Activated T-cell treated with anti-CD3 and anti-CD28 coated beads, Interleukin-2, amount 50 U/mL, for 24 hours (primary cell): ENCODE results near the gene MYL7.

Experiments
- DNase-seq: peaks from one replicate; pipeline ENCODE4 v3.0.0-alpha.2; 2020
- H3K27ac Mint-ChIP-seq: 2 replicates; pipeline ENCODE4 v1.8.0; 2020; ENCODE audit warnings: mild to moderate bottlenecking, mixed read lengths
- H3K27me3 Mint-ChIP-seq: 2 replicates; pipeline ENCODE4 v1.8.0; 2020; ENCODE audit warnings: mixed read lengths
- H3K36me3 Mint-ChIP-seq: 2 replicates; pipeline ENCODE4 v1.8.0; 2020; ENCODE audit warnings: low read depth, mixed read lengths
- H3K4me1 Mint-ChIP-seq: 2 replicates; pipeline ENCODE4 v1.8.0; 2020; ENCODE audit warnings: low read depth, mixed read lengths
- H3K4me3 Mint-ChIP-seq: 2 replicates; pipeline ENCODE4 v1.8.0; 2020; ENCODE audit warnings: mild to moderate bottlenecking, moderate library complexity, mixed read lengths
- H3K9me3 Mint-ChIP-seq: 2 replicates; pipeline ENCODE4 v1.8.0; 2020; ENCODE audit warnings: mixed read lengths

Gene MYL7

DNA sequence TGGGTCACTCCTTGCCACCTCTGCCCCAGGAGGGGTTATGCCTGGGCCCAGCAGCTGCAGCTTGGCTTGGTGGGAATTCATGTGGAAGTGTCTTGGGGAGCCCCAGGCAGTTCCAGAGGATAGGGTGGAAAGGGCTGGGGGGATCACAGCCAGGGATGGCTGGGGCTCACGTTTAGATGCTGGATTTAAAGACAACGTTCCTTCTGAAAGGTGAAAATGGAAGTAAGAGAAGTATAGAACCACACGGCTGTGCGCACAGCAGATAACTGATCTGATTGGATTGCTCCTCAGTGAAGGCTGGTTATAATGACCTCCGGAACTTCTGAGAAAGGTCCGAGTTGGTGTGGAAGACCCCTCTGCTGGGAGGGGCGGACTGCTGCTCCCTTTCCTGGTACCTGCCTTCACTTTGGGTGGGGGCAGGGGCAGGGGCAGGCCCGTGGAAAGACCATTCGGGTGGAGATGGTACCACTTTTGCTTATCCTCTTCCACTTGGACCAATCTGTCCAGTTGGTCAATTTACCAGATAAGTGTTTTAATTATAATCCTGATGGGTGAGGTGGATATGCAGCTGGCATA, 7.9 kb upstream of the MYL7 start:
- no peak overlapping the region for H3K4me3 Mint-ChIP-seq
- H3K36me3 Mint-ChIP-seq: no peaks in the 10 kb centered on the region
- H3K9me3 Mint-ChIP-seq: no peaks in the 10 kb centered on the region
- DNase-seq: no peak
- H3K4me1 Mint-ChIP-seq: peaks cover 10% of the 10 kb centered on the region
- H3K27me3 Mint-ChIP-seq: peaks cover 6% of the 10 kb centered on the region
- no peak overlapping the region for H3K27ac Mint-ChIP-seq

GRCh38 chr7:44148166-44148565, 7.0 kb upstream of the MYL7 start:
- Mint-ChIP-seq H3K27ac (no peak overlapping the region), H3K36me3 (no peaks in the 10 kb centered on the region), H3K4me3 (no peak overlapping the region), H3K27me3 (peaks cover 6% of the 10 kb centered on the region), H3K9me3 (no peaks in the 10 kb centered on the region), H3K4me1 (peaks cover 10% of the 10 kb centered on the region)
- no peak for DNase-seq

- DNase-seq: peak; percentile 17
- Mint-ChIP-seq H3K9me3 (no peaks in the 10 kb centered on the region), H3K27me3 (peaks cover 6% of the 10 kb centered on the region), H3K27ac (no peak overlapping the region), H3K36me3 (no peaks in the 10 kb centered on the region), H3K4me3 (no peak overlapping the region), H3K4me1 (peaks cover 10% of the 10 kb centered on the region)
Observed at GRCh38 chr7:44147026-44147991, 6.2 kb upstream of the MYL7 start.

DNA sequence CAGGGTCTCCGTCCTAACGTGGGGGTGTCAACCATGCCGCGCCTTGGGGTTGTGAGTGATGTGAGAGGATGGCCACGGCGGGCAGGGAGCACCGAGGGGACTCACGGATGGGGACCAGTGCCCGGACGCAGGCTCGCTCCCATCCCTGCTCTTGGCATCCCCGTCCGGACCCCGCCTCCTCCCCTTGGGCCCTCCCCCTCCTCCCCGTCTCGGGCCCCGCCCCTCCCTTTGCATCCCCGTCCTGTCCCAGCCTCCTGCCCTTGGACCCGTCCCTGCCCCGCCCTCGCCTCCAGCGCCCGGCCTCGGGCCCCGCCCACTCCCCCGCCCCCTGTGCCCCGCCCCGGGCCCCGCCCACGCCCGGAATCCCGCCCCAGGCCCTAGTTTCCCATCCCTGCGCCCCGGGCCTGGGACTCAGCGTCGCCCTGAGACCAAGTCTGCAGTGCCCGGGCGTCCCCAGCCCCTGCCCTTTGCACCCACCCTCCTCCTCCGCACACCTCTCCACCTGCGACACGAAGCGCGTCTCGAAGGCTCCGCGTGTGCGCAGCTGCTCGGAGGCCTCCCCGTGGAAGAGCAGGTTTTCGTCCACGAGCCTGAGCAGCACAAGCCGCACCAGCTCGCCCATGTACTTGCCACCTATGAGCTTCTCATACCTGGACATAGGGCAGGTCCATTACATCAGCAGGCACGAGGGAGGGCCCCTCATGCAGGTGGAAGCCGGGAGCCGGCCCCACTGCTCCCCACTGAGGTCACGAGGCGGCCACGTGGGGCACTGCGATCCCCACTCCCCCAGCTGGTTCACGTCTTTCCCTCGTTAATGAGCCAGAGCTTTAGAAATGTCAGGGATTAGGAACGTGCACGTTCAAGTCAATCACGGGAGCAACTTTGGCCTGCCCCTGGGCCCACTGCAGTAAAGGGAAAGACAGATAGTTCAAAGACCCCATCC, 5.1 kb upstream of the MYL7 start:
- DNase-seq: peak; percentile 83
- H3K4me1 Mint-ChIP-seq: peaks cover 10% of the 10 kb centered on the region
- peaks cover 6% of the 10 kb centered on the region for H3K27me3 Mint-ChIP-seq
- no peaks in the 10 kb centered on the region for H3K36me3 Mint-ChIP-seq
- H3K4me3 Mint-ChIP-seq: peak overlapping the region; percentile 68
- no peaks in the 10 kb centered on the region for H3K9me3 Mint-ChIP-seq
- H3K27ac Mint-ChIP-seq: no peak overlapping the region

DNA sequence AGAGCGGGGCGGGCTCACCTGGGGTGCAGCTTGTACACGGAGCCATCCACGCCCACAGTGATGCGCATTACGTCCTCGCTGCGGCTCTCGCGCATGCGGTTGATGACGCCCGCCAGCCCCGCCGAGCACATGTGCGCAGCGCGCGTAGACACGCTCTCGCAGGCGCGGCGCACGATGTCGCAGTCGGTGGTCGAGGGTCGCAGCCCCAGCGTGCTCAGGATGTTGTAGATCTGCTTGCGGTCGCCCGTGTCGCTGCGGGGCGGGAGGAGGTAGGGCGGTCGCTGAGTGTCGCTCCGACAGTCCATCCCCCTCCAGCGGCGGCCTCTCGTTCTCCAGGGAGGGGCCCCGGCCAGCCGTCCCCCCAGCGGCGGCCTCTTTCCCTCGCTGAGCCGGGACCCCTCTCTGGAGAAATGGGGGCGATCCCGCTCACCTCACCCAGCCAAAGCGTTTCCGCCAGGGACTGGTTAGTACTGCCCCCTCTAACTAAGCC, 4.4 kb upstream of the MYL7 start:
- peak; percentile 77 for DNase-seq
- Mint-ChIP-seq H3K9me3 (no peaks in the 10 kb centered on the region), H3K27ac (peak overlapping the region; percentile 61), H3K4me1 (peaks cover 10% of the 10 kb centered on the region), H3K4me3 (peak overlapping the region; percentile 68), H3K36me3 (no peaks in the 10 kb centered on the region), H3K27me3 (peaks cover 6% of the 10 kb centered on the region)

DNA sequence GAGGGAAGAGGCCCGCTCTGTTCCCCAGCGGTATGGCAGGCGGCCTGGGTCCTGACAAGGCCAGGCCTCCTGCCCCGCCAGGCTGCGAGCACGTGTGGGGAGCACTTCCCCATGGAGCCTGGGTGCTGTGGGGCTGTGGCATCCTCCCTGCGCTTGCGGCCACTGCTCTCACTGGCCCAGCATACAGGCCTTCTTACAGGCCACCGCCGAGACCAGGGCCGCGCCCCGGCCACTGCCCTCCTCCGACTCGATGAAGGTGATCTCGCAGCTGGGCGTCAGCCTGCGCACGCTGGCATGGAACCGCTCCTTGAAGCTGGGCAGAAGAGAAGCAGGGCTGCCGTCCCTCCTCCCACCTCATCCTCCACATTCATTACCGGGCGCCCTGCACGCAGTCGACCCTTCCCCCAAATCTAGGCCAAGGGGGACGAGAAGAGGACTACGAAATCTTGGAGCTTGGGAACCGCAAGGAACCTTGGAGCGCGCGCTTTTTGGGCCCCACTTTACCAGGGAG, 3.9 kb upstream of the MYL7 start:
- H3K27me3 Mint-ChIP-seq: peaks cover 6% of the 10 kb centered on the region
- no peaks in the 10 kb centered on the region for H3K9me3 Mint-ChIP-seq
- no peak for DNase-seq
- peak overlapping the region; percentile 68 for H3K4me3 Mint-ChIP-seq
- peaks cover 10% of the 10 kb centered on the region for H3K4me1 Mint-ChIP-seq
- no peaks in the 10 kb centered on the region for H3K36me3 Mint-ChIP-seq
- H3K27ac Mint-ChIP-seq: no peak overlapping the region

GRCh38 chr7:44144426-44144967, 3.4 kb upstream of the MYL7 start:
- no peak overlapping the region for H3K4me3 Mint-ChIP-seq
- H3K36me3 Mint-ChIP-seq: no peaks in the 10 kb centered on the region
- DNase-seq: peak; percentile 27
- no peaks in the 10 kb centered on the region for H3K9me3 Mint-ChIP-seq
- no peak overlapping the region for H3K27ac Mint-ChIP-seq
- H3K27me3 Mint-ChIP-seq: peaks cover 6% of the 10 kb centered on the region
- H3K4me1 Mint-ChIP-seq: peaks cover 10% of the 10 kb centered on the region

DNA sequence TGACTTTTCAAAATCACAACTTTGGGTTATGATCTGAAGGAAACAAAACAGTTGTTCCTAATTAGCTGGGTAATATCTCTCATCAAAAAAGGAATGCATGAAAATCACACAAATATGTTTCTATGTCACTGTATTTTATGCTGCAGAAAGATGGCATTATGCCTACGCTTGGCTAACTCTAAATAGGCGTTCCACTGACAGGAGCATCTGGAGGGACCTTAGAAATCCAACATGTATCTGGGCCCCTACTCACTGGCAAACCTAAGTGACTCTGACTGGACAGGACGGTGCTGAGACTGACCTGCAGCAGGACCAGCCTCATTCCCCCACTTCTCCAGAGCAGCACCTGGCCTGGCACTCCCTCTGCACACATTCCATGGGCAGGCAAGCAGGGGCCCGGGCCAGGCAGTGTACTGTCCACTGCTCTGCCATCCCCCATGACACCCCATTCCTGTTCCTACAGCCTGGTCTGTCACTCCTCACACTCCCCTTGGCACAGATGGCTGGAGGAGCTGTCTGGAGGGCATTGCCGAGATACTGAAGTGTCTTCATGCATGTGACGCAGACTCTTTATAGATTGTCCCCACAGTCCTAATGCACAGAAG, 2.6 kb upstream of the MYL7 start:
- Mint-ChIP-seq H3K36me3 (no peaks in the 10 kb centered on the region), H3K9me3 (no peaks in the 10 kb centered on the region), H3K4me1 (peaks cover 10% of the 10 kb centered on the region), H3K27ac (no peak overlapping the region), H3K4me3 (no peak overlapping the region), H3K27me3 (peaks cover 6% of the 10 kb centered on the region)
- DNase-seq: no peak

DNA sequence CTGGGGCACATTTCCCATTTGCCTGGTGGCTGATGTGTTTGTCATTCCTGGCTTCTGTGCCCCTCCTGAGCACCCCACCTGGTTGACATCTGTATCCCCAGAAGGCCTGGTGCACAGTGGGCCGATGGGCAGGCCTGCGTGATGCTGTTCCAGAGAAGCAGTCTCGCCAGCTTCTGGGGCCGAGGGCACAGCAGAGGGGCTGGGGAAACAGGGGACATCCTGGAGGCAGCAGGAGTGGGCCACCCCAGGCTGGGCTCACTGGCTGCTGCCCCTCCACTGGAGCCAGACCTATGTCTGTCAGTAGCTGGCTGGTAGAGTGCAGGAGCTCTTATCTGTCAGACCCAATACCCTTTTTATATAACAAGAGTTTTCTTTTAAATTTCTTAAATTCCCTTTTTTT, 896 bp upstream of the MYL7 start:
- no peaks in the 10 kb centered on the region for H3K36me3 Mint-ChIP-seq
- no peak for DNase-seq
- no peak overlapping the region for H3K27ac Mint-ChIP-seq
- no peak overlapping the region for H3K4me3 Mint-ChIP-seq
- peaks cover 10% of the 10 kb centered on the region for H3K4me1 Mint-ChIP-seq
- peaks cover 6% of the 10 kb centered on the region for H3K27me3 Mint-ChIP-seq
- H3K9me3 Mint-ChIP-seq: no peaks in the 10 kb centered on the region

- Mint-ChIP-seq H3K9me3 (no peaks in the 10 kb centered on the region), H3K36me3 (no peaks in the 10 kb centered on the region), H3K27ac (no peak overlapping the region), H3K4me1 (peaks cover 5% of the 10 kb centered on the region), H3K27me3 (peaks cover 4% of the 10 kb centered on the region), H3K4me3 (no peak overlapping the region)
- no peak for DNase-seq
Observed at GRCh38 chr7:44140341-44140740, 791 bp downstream of the MYL7 start.

GRCh38 chr7:44139311-44140010, 1.7 kb downstream of the MYL7 start:
- no peaks in the 10 kb centered on the region for H3K9me3 Mint-ChIP-seq
- H3K4me3 Mint-ChIP-seq: no peak overlapping the region
- H3K27ac Mint-ChIP-seq: no peak overlapping the region
- DNase-seq: no peak
- H3K4me1 Mint-ChIP-seq: no peaks in the 10 kb centered on the region
- no peaks in the 10 kb centered on the region for H3K27me3 Mint-ChIP-seq
- H3K36me3 Mint-ChIP-seq: no peaks in the 10 kb centered on the region

DNA sequence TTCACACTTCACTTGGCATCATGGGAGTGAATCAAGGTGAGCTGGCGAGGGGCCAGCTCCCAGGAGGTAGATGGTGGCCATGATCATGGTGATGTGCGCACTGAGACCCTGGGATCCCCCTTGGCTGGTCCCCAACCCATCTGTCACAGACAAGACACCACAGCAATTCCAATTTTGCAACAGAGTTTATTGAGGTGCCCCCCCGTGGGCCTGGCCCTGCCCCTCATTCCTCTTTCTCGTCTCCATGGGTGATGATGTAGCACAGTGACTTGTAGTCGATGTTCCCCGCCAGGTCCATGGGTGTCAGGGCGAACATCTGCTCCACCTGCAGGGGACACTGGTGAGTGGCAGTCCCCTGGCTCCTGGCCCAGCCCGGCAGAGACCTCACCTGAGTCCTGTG, 2.4 kb downstream of the MYL7 start:
- Mint-ChIP-seq H3K9me3 (no peaks in the 10 kb centered on the region), H3K36me3 (no peaks in the 10 kb centered on the region), H3K27me3 (no peaks in the 10 kb centered on the region), H3K4me3 (no peak overlapping the region), H3K27ac (no peak overlapping the region), H3K4me1 (no peaks in the 10 kb centered on the region)
- no peak for DNase-seq

DNA sequence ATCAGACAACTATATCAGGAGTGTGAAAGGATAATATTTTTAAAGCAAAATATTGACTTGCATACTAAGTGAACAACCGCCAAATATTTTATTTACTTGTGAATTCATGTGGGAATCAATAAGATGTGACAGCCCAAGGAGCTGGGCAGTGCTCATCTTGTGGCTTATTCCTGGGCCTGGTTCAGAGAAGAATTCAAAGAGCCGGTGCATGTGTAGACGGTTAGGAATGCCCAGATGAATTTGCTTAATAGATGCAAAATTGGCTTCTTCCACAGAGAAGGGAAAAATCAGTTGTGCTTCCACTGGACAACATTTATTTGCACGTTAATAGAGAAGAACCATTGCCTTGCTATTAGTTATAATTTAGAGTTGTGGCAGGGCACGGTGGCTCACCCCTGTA, 4.4 kb downstream of the MYL7 start:
- Mint-ChIP-seq H3K27ac (no peak overlapping the region), H3K4me1 (no peaks in the 10 kb centered on the region), H3K9me3 (no peaks in the 10 kb centered on the region), H3K36me3 (no peaks in the 10 kb centered on the region), H3K27me3 (no peaks in the 10 kb centered on the region), H3K4me3 (no peak overlapping the region)
- no peak for DNase-seq
